Neural progenitor cell (in vitro differentiated cells): ENCODE measurements around the gene JMJD8. TPM values are rescaled to one million over a fixed set of nuclear protein-coding genes. Genes with fewer than 3 reads are reported as not detected.

Experiments used
- DNase-seq: peaks from one replicate; pipeline ENCODE4 v3.0.0-alpha.2; 2016; ENCODE audit warnings: low spot score
- H2AFZ ChIP-seq: fragments of 200-600 bp; sonication (generic); replicated peaks from 2 replicates; pipeline ENCODE4 v1.6.1; 2016; ENCODE audit warnings: antibody characterized with exemption
- H3F3A ChIP-seq: fragments of 200-600 bp; sonication (generic); 2 replicates; pipeline ENCODE4 v1.6.1; 2016; ENCODE audit warnings: antibody characterized with exemption, low read depth
- H3K27ac ChIP-seq: fragments of 200-600 bp; sonication (generic); 2 replicates; pipeline ENCODE4 v1.5.1; 2016; ENCODE audit warnings: mild to moderate bottlenecking
- H3K27me3 ChIP-seq: fragments of 200-600 bp; sonication (generic); 2 replicates; pipeline ENCODE4 v1.6.1; 2016; ENCODE audit warnings: mild to moderate bottlenecking, moderate library complexity
- H3K36me3 ChIP-seq: fragments of 200-600 bp; sonication (generic); 2 replicates; pipeline ENCODE4 v1.5.1; 2016
- H3K4me1 ChIP-seq: fragments of 200-600 bp; sonication (generic); 2 replicates; pipeline ENCODE4 v1.6.1; 2016; ENCODE audit warnings: mixed run types
- H3K4me2 ChIP-seq: fragments of 200-600 bp; sonication (generic); 2 replicates; pipeline ENCODE4 v1.6.1; 2016
- H3K4me3 ChIP-seq: fragments of 200-600 bp; sonication (generic); 2 replicates; pipeline ENCODE4 v1.5.1; 2016
- H3K79me2 ChIP-seq: fragments of 200-600 bp; sonication (generic); 2 replicates; pipeline ENCODE4 v1.6.1; 2016; ENCODE audit warnings: low read depth
- H3K9ac ChIP-seq: fragments of 200-600 bp; sonication (generic); 2 replicates; pipeline ENCODE4 v1.6.1; 2016
- H3K9me3 ChIP-seq: fragments of 200-600 bp; sonication (generic); 2 replicates; pipeline ENCODE4 v1.5.1; 2016; ENCODE audit warnings: low read depth
- H4K20me1 ChIP-seq: fragments of 200-600 bp; sonication (generic); 2 replicates; pipeline ENCODE4 v1.6.1; 2016; ENCODE audit warnings: low read depth
- H3K27ac Mint-ChIP-seq: 3 replicates; pipeline ENCODE4 v1.8.0; 2021; ENCODE audit warnings: mixed read lengths
- H3K27me3 Mint-ChIP-seq: 2 replicates; pipeline ENCODE4 v1.8.0; 2022; ENCODE audit warnings: low read depth, mild to moderate bottlenecking, inconsistent platforms, moderate library complexity, mixed read lengths; ENCODE audit not compliant: insufficient read depth
- H3K36me3 Mint-ChIP-seq: 3 replicates; pipeline ENCODE4 v1.8.0; 2021; ENCODE audit warnings: mixed read lengths
- H3K4me1 Mint-ChIP-seq: 3 replicates; pipeline ENCODE4 v1.8.0; 2021; ENCODE audit warnings: mixed read lengths
- H3K4me3 Mint-ChIP-seq: 3 replicates; pipeline ENCODE4 v1.8.0; 2021; ENCODE audit warnings: mild to moderate bottlenecking, moderate library complexity, mixed read lengths
- H3K9me3 Mint-ChIP-seq: 3 replicates; pipeline ENCODE4 v1.8.0; 2020; ENCODE audit warnings: mixed read lengths
- EZH2 ChIP-seq: fragments of 200-600 bp; sonication (generic); IDR thresholded peaks from 2 replicates; pipeline ENCODE4 v1.6.1; 2017; ENCODE audit warnings: antibody characterized with exemption, mild to moderate bottlenecking, moderate library complexity
- EZH2phosphoT487 ChIP-seq: fragments of 200-600 bp; sonication (generic); IDR thresholded peaks from 2 replicates; pipeline ENCODE4 v1.6.1; 2017; ENCODE audit warnings: antibody characterized with exemption
- total RNA-seq: library from RNA; depleted of rRNA; stranded (reverse); fragments of >200 nt; gene quantifications from 2 replicates; pipeline ENCODE4 v1.2.3, GENCODE V29; 2015; ENCODE audit warnings: low replicate concordance
- TF ChIP-seq, protein P1 (sequence below): fragments of 200-600 bp; sonication (generic); IDR thresholded peaks from 2 replicates; pipeline ENCODE4 v1.5.1; 2017; ENCODE audit warnings: antibody characterized with exemption, mild to moderate bottlenecking

JMJD8 gene
- total RNA-seq, 1 donor from 2014 or later, result 32.1 TPM

- H2AFZ ChIP-seq, result no peak overlapping the region
- H3K4me2 ChIP-seq, result no peak overlapping the region
- no peaks in the 10 kb centered on the region for H3K4me1 Mint-ChIP-seq
- H3K27ac Mint-ChIP-seq, result no peak overlapping the region
- no peak overlapping the region for H3K9ac ChIP-seq
- H4K20me1 ChIP-seq, result peaks cover 38% of the 10 kb centered on the region
- H3F3A ChIP-seq, result peaks cover 26% of the 10 kb centered on the region
- no peak for DNase-seq
- TF ChIP-seq EZH2phosphoT487 (no peak), EZH2 (no peak)
- TF ChIP-seq, protein P1, sequence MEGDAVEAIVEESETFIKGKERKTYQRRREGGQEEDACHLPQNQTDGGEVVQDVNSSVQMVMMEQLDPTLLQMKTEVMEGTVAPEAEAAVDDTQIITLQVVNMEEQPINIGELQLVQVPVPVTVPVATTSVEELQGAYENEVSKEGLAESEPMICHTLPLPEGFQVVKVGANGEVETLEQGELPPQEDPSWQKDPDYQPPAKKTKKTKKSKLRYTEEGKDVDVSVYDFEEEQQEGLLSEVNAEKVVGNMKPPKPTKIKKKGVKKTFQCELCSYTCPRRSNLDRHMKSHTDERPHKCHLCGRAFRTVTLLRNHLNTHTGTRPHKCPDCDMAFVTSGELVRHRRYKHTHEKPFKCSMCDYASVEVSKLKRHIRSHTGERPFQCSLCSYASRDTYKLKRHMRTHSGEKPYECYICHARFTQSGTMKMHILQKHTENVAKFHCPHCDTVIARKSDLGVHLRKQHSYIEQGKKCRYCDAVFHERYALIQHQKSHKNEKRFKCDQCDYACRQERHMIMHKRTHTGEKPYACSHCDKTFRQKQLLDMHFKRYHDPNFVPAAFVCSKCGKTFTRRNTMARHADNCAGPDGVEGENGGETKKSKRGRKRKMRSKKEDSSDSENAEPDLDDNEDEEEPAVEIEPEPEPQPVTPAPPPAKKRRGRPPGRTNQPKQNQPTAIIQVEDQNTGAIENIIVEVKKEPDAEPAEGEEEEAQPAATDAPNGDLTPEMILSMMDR, result no peak
- no peak overlapping the region for H3K27ac ChIP-seq
- no peaks in the 10 kb centered on the region for H3K9me3 ChIP-seq
- no peaks in the 10 kb centered on the region for H3K36me3 Mint-ChIP-seq
- H3K36me3 ChIP-seq, result no peaks in the 10 kb centered on the region
- H3K4me3 Mint-ChIP-seq, result no peak overlapping the region
- H3K27me3 ChIP-seq, result peaks cover 17% of the 10 kb centered on the region
- no peak overlapping the region for H3K4me3 ChIP-seq
- peaks cover 12% of the 10 kb centered on the region for H3K4me1 ChIP-seq
- H3K27me3 Mint-ChIP-seq, result peaks cover 5% of the 10 kb centered on the region
- H3K9me3 Mint-ChIP-seq, result no peaks in the 10 kb centered on the region
- H3K79me2 ChIP-seq, result peaks cover 10% of the 10 kb centered on the region
Measured at GRCh38 chr16:673399-673991, 10.6 kb downstream of the JMJD8 start.

DNA sequence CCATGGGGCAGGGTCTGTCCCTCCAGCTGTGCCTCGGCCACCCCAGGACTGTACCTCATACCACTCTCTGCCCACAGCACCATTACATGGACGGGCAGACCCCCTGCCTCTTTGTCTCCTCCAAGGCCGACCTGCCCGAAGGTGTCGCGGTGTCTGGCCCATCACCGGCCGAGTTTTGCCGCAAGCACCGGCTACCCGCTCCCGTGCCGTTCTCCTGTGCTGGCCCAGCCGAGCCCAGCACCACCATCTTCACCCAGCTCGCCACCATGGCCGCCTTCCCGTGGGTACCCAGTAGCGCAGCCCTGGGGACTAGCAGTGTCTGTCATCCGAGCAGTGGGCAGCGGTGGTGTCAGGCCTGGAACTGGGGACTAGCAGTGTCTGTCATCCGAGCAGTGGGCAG lies 11.3 kb downstream of the JMJD8 start:
- Histone ChIP-seq H3K36me3 (no peaks in the 10 kb centered on the region), H3K4me1 (peaks cover 12% of the 10 kb centered on the region), H3F3A (peaks cover 25% of the 10 kb centered on the region), H3K4me2 (no peak overlapping the region), H3K79me2 (peaks cover 15% of the 10 kb centered on the region), H3K27me3 (peaks cover 17% of the 10 kb centered on the region), H2AFZ (no peak overlapping the region), H4K20me1 (peaks cover 39% of the 10 kb centered on the region), H3K9ac (no peak overlapping the region), H3K4me3 (no peak overlapping the region), H3K9me3 (no peaks in the 10 kb centered on the region), H3K27ac (no peak overlapping the region)
- Mint-ChIP-seq H3K36me3 (no peaks in the 10 kb centered on the region), H3K4me1 (no peaks in the 10 kb centered on the region), H3K27me3 (peaks cover 5% of the 10 kb centered on the region), H3K27ac (no peak overlapping the region), H3K4me3 (no peak overlapping the region), H3K9me3 (no peaks in the 10 kb centered on the region)
- no peak for DNase-seq
- TF ChIP-seq, protein P1, result no peak
- TF ChIP-seq EZH2phosphoT487, result no peak

DNA sequence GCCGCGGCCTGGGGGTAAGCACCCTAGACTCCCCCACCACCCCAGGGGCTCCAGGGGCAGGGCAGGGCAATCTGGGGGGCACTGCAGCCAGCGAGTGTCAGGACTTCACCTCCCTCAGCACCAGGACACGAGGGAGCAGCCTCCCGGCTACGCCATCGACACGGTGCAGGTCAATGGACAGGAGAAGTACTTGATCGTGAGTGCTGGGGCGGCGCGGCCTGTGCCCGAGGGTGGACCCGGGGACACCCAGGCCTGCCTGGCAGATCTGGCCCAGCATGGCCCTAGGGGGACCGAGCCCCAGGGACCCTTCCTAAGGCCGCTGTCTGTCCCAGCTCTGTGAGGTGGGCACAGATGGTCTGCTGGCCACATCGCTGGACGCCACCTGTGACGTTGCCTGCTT lies 11.8 kb downstream of the JMJD8 start:
- Histone ChIP-seq H2AFZ (no peak overlapping the region), H3K27me3 (peaks cover 17% of the 10 kb centered on the region), H3K4me1 (peaks cover 15% of the 10 kb centered on the region), H3F3A (peaks cover 25% of the 10 kb centered on the region), H3K9me3 (no peaks in the 10 kb centered on the region), H3K79me2 (peaks cover 15% of the 10 kb centered on the region), H3K4me3 (no peak overlapping the region), H3K36me3 (no peaks in the 10 kb centered on the region), H3K27ac (no peak overlapping the region), H4K20me1 (peaks cover 39% of the 10 kb centered on the region), H3K9ac (no peak overlapping the region), H3K4me2 (no peak overlapping the region)
- no peaks in the 10 kb centered on the region for H3K9me3 Mint-ChIP-seq
- no peak for DNase-seq
- no peak for TF ChIP-seq EZH2phosphoT487
- TF ChIP-seq, protein P1, result no peak
- no peak for TF ChIP-seq EZH2
- no peak overlapping the region for H3K4me3 Mint-ChIP-seq
- no peak overlapping the region for H3K27ac Mint-ChIP-seq
- H3K27me3 Mint-ChIP-seq, result peaks cover 5% of the 10 kb centered on the region
- no peaks in the 10 kb centered on the region for H3K36me3 Mint-ChIP-seq
- H3K4me1 Mint-ChIP-seq, result peaks cover 3% of the 10 kb centered on the region
